ENCODE data around the gene DNAJC5.
A peak's percentile ranks its signal among the peaks of the same experiment; 100 is the strongest.
"Not testable (repeated sequence)": the region's sequence is repeated elsewhere in the genome, so short reads cannot be mapped to it uniquely, and the experiment has no call there.

The DNAJC5 gene

DNA sequence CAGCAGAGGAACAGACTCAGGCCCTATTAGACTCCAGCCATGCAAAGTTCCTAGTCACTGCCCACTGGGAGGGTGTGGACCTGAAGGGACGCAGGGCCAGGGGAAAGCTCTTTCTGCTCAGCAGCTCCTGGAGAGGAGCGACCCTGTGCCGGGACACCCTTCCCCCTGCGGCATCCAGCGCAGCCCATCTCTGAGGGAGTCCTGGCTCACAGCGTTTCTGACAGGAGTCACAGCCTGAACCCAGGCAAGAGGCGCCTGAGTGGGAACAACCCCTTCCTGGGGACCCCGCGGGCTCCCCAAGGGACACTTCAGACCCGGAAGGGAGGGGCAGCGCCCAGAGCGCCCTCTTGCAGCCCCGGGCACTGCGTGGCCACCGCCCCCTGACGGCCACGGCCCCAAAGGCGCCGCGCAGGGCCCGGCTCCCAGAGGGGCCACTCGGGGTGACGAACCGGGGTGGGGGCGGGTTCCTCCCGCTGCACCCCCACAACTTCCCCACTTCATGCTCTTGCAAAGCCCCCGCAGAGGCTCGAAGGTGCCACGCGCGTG, 60.4 kb downstream of the DNAJC5 start:
- peak; percentile 52 for DNase-seq (ENCODE audit: low read depth, low spot score)

DNA sequence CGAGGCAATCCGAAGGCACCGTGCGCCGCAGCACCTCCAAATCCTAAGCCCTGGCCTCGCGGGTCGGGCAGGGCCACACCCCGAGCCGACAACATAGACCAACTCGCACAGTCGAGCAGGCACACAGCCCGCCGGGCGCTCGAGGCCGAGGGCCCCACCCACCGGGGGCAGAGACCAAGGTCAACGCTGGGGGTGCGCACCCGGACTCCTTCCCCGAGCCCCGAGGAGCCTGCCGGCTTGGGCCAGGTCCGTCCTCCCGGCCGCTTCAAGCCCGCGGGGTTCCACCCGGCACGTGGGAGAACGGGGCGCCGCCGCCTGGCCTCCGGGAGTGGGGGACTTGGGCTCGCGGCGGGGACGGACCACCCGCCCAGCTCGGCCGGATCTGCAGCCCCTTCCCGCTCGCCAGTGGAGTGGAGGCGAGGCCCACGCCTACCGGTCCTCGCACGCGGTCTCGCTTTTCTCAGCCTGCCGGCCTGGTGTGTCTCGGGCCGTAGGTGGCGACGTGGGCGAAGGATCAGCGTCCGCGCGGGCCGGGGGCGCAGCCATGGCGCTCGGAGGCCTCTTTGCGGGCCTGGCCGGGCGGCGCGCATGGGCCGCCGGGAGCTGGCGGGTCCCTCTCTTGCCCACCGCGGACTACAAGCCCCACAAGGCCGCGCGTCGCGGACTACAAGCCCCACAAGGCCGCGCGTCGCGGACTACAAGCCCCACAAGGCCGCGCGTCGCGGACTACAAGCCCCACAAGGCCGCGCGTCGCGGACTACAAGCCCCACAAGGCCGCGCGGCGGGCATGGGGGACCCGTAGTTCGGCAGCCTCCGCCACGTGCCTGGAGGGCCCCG, 61.1 kb downstream of the DNAJC5 start, which contains the start of gene UCKL1:
UCKL1 (minus strand) TSS at position 590 of the 837 bp plus-strand sequence; CDS start at position 546, 44 bp downstream.
- peak; percentile 86 for DNase-seq (ENCODE audit: low read depth, low spot score)

DNA sequence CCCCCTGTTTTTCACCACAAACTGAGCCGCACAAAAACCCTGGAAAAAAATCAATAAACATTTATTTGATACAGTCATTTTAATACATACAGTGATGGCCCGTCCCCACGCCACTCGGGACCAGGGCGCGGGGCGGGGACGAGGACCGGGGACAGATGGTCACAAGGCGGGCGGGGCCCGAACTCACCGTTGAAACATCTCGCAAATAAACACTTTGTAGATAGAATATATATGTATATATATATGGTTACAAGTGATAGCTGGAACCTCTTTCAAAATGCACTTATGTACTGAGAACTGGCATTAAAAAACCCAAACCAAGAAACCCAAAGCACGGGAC, 61.7 kb downstream of the DNAJC5 start:
- DNase-seq (ENCODE audit: low read depth, low spot score): no peak

DNA sequence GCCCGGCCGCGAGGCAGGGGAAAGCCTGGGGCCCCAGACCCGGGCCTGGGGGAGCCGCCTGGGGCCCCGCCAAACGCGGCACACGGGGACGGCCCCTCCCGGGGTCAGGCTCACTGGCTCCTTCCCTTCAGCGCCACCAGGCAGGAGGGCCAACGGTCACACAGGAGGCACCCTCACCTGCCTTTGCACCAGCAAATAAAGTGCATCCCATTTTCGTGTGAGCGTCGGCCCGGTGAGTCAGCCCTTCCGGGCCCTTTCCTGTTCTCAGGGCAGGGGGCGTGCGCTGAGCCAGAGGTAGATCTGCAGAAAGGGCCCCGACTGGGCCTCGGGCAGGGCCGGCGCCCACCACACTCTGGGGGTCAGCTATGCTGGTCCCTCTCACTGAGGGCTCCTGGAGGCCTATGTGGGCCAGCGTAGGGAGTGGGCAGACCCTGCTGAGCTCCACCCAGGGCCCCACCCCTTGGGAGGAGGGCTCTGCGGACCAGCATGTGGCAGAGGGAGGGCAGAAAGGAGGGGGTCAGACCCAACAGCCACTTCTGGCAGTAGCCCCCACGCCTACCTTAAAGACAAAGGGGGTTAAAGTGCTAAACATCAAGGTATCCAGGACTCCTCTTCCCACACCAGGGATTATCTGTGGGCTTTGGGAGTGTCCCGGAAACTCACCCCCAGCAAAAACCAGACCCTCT, 62.2 kb downstream of the DNAJC5 start:
- DNase-seq (ENCODE audit: low read depth, low spot score): peak; percentile 92

- peak; percentile 83 for DNase-seq (ENCODE audit: low read depth, low spot score)
Measured at GRCh38 chr20:63957690-63958441, 62.9 kb downstream of the DNAJC5 start.

DNA sequence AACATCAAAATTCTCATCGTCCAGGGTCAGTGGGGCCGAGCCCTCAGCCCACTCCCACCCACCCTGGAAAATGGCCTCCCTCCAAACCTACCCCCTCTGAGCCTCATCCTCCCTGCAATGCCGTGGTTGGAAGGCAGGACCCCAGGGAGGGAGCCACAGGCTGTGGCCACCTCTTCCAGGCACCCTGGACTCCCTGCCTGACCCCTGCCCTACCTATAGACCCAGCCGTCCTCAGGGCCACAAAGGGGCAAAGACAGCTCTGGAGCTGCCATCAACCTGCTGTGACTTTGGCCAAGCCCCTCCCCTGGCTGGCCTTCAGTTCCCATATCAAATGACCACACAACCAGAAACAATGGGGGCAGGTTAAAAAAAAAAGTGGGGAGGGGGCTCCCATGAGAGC, 63.5 kb downstream of the DNAJC5 start:
- DNase-seq (ENCODE audit: low read depth, low spot score): peak; percentile 28

DNA sequence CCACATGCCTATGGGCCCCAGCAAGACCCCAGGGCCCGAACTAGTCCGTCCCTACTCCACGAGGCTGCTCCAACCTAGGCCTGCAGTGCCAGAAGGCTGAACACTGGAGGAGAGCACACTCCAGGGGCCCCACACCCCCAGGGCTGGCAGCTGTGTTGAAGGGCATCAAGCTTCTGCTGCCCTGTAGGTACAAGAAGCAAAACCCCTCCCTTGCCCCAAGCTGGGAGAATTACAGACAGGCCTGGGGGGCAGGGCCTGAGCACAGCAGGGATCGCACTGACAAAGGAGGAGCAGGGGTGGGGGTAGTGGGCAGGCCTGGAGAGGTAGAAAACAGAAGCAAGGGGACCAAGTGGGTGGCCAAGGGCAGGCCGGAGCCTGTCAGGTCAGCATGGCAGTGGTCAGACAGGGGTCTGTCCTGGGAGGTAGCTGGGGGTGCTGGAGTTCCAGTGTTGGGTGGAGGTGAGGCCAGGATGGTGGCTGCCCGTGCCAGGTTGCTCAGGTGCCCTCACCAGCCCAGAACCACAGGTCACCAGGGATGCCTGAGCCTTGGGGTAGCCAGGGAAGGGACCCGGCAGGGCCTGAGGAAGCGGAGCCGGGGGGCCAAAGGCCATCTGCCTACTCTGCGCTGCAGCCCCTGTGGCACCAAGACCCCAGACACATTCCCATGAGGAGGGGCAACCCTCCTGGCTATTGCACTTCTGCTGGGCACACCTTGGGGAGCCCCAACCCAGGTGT, 64.2 kb downstream of the DNAJC5 start:
- DNase-seq (ENCODE audit: low read depth, low spot score): peak; percentile 46

DNA sequence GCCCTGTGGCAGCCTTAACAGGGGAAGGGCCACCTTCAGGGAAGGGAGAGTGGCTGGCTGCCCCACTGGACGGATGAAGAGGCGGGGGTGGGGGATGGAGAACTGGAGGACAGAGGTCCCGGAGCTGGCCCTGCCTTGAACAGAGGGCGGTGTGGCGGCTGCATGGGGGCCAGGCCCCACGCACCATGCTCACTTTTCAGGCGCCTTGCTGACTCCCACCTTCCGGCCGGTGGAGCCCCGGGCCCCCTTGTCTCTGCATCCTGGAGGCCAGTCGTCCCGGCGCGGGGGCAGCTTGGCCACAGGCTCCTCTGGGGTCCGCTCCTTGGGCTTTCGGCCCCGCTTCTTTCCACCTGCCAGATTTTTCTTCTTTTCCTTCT, 64.8 kb downstream of the DNAJC5 start:
- no peak for DNase-seq (ENCODE audit: low read depth, low spot score)

DNA sequence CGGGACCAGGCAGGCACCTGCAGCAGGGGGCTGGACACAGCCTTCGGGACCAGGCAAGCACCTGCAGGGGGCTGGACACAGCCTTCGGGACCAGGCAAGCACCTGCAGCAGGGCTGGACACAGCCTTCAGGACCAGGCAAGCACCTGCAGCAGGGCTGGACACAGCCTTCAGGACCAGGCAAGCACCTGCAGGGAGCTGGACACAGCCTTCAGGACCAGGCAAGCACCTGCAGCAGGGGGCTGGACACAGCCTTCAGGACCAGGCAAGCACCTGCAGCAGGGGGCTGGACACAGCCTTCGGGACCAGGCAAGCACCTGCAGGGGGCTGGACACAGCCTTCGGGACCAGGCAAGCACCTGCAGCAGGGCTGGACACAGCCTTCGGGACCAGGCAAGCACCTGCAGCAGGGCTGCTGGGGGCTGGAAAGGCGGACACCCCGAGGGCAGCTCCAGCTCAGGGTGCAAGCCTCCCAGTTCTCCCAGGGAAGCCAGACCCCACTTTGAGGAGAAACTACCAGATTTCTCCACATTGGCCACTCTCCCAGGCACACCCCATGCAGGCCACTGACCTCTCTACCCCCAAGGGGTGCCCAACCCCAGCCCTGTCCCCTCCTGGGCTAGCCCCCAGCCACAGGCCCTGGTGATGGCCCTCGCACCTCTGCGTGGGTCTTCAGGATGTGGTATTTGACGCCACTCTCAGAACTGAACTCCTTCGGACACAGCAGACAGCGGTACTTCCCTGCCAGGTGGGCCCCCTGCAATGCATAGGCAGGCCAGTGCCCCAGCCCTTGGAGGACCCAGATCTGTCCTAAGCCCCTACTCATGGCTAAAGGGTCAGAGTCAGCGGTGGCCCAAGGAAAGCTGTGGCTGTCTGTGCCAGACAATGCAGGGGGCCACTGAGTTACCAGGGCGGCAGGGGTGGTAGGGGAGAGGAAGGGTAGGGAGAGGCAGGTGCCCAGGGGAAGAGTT, 66.0 kb downstream of the DNAJC5 start:
- DNase-seq (ENCODE audit: low read depth, low spot score): not testable (repeated sequence)

- no peak for DNase-seq (ENCODE audit: low read depth, low spot score)
Measured at GRCh38 chr20:63961664-63962425, 66.9 kb downstream of the DNAJC5 start.

GRCh38 chr20:63962426-63963347, 67.8 kb downstream of the DNAJC5 start:
- no peak for DNase-seq (ENCODE audit: low read depth, low spot score)

DNA sequence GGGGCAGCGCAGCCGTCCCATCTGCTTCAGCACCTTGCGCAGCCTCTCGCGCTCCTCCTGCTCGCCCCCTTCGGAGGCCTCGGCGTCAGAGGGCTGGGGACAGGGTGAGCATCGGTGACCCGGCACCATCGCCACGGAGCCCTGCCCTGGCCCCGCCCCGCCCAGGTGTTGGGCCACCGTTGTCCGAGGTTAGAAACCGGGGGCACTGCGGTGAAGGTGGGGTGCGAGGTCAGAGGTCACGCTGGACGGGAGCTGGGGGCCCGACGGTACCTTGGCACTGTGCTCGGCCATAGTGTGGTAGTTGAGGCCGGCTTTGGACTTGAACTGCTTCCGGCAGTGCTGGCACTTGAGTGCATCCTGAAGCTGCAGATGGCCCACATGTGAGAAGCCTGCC, 68.4 kb downstream of the DNAJC5 start:
- no peak for DNase-seq (ENCODE audit: low read depth, low spot score)

GRCh38 chr20:63963784-63964301, 68.9 kb downstream of the DNAJC5 start:
- DNase-seq (ENCODE audit: low read depth, low spot score): no peak

- DNase-seq (ENCODE audit: low read depth, low spot score): no peak
Measured at GRCh38 chr20:63964412-63964811, 69.5 kb downstream of the DNAJC5 start.

GRCh38 chr20:63966172-63966943, 71.4 kb downstream of the DNAJC5 start:
- no peak for DNase-seq (ENCODE audit: low read depth, low spot score)

DNA sequence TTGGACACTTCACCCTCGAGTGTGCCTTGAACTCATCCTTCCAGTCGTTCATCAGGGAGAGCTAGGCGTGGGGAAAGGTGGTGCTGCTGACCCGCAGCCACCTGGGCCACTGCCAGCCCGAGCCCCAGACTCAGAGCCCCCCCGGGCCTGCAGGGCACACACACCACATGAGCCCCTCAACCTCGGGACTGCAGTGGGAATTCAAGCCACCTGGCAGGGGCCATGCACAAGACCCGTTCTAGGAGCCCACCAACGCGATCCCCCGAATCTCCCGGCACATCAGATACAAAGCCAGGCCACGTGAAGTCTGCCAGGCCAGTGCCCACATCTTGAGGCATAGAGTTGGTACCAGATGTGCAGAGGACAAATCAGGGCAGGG, 72.0 kb downstream of the DNAJC5 start:
- DNase-seq (ENCODE audit: low read depth, low spot score): no peak

All from ELF-1 (cell line).